ENCODE results near the gene FRMD4A. TPM values are rescaled to one million over a fixed set of nuclear protein-coding genes. Genes with fewer than 3 reads are reported as not detected.
A peak's percentile ranks its signal among the peaks of the same experiment; 100 is the strongest.

The FRMD4A gene
- total RNA-seq, 1 experiment from 2014 or later, result 0.23 TPM

DNA sequence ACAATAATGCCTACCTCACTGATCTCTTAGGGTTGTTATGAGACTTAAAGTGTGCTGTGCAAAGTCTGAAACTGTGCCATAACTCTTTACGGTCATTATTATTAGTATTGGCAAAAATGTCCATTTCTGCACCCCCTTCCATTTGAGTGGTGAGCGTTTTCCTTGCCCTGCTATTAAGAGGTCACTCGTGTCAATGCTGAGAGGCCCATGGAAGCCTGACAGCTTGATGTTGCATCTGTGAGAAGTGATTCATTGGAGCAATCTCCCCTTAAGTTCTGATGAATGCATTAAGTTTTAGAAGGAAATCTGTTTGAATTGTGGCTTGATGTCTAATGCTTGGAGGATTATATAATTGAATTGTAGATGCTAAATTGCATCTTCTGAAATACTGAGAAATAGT lies 253.3 kb downstream of the FRMD4A start:
- no peak overlapping the region for H3K27ac Mint-ChIP-seq (ENCODE audit: low read depth, unreplicated experiment)
- POLR2A ChIA-PET, result no interaction called here
- H3K4me1 Mint-ChIP-seq (ENCODE audit: insufficient read depth, unreplicated experiment), result peaks cover 14% of the 10 kb centered on the region
- intact Hi-C loops (cut with micrococcal nuclease), result no loop called here
- H3K9me3 Mint-ChIP-seq (ENCODE audit: unreplicated experiment), result no peaks in the 10 kb centered on the region
- no TSS peak for BruUV-seq (replicated peaks)
- no peak overlapping the region for H3K4me3 Mint-ChIP-seq (ENCODE audit: unreplicated experiment)
- CTCF ChIA-PET, result no interaction called here
- no peak for TF ChIP-seq CTCF (IDR thresholded peaks at IDR 0.05; ENCODE audit: unreplicated experiment)
- H3K36me3 Mint-ChIP-seq (ENCODE audit: insufficient read depth, unreplicated experiment), result peaks cover 4% of the 10 kb centered on the region
- H3K27me3 Mint-ChIP-seq (ENCODE audit: insufficient read depth, unreplicated experiment), result no peaks in the 10 kb centered on the region
- no peak for DNase-seq (ENCODE audit: unreplicated experiment)

GRCh38 chr10:14074062-14074884 lies 256.5 kb downstream of the FRMD4A start:
- no peaks in the 10 kb centered on the region for H3K27me3 Mint-ChIP-seq (ENCODE audit: insufficient read depth, unreplicated experiment)
- peaks cover 4% of the 10 kb centered on the region for H3K36me3 Mint-ChIP-seq (ENCODE audit: insufficient read depth, unreplicated experiment)
- no peaks in the 10 kb centered on the region for H3K9me3 Mint-ChIP-seq (ENCODE audit: unreplicated experiment)
- ChIA-PET POLR2A (interaction anchor here (0.5 to 1.1 kb wide), 7 partner anchors 10 to 467 kb away, joined by 3 to 8 read pairs (median 4); no protein-coding TSS in a partner anchor), CTCF (interaction anchor here (0.6 to 1.5 kb wide), 4 partner anchors 9 to 435 kb away, joined by 3 read pairs; no protein-coding TSS in a partner anchor)
- DNase-seq (ENCODE audit: unreplicated experiment), result peak; percentile 97
- H3K4me3 Mint-ChIP-seq (ENCODE audit: unreplicated experiment), result peak overlapping the region; percentile 42
- peak overlapping the region; percentile 86 for H3K27ac Mint-ChIP-seq (ENCODE audit: low read depth, unreplicated experiment)
- intact Hi-C loops (cut with micrococcal nuclease), result no loop called here
- H3K4me1 Mint-ChIP-seq (ENCODE audit: insufficient read depth, unreplicated experiment), result peaks cover 14% of the 10 kb centered on the region
- BruUV-seq (replicated peaks), result no TSS peak
- TF ChIP-seq CTCF (IDR thresholded peaks at IDR 0.05; ENCODE audit: unreplicated experiment), result no peak

DNA sequence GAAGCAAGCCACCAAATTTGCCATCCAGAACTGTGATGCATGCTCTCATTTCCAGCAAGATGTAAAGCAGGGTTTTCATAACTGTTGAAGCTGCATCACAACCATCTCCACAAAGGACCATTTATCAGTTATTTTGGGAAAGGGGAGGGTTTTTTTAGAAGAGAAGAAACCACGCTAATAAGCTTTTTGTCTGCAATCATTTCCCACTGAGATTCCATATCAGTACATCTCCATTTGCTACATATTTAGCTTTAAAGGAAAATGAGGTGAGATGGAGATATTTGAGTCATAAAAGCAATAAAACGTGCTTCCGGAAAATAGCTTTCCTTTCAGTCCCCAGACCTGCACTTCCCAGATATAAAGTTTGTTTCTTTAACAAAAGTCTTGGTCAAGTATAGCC lies 258.2 kb downstream of the FRMD4A start:
- Mint-ChIP-seq H3K4me3 (ENCODE audit: unreplicated experiment) (no peak overlapping the region), H3K27ac (ENCODE audit: low read depth, unreplicated experiment) (no peak overlapping the region), H3K27me3 (ENCODE audit: insufficient read depth, unreplicated experiment) (no peaks in the 10 kb centered on the region), H3K4me1 (ENCODE audit: insufficient read depth, unreplicated experiment) (peaks cover 14% of the 10 kb centered on the region), H3K9me3 (ENCODE audit: unreplicated experiment) (no peaks in the 10 kb centered on the region), H3K36me3 (ENCODE audit: insufficient read depth, unreplicated experiment) (peaks cover 4% of the 10 kb centered on the region)
- intact Hi-C loops (cut with micrococcal nuclease), result no loop called here
- CTCF ChIA-PET, result interaction anchor here (0.5 to 0.7 kb wide), 2 partner anchors 111 to 1203 kb away, joined by 3 to 6 read pairs; no protein-coding TSS in a partner anchor
- no peak for DNase-seq (ENCODE audit: unreplicated experiment)
- no TSS peak for BruUV-seq (replicated peaks)
- TF ChIP-seq CTCF (IDR thresholded peaks at IDR 0.05; ENCODE audit: unreplicated experiment), result no peak
- POLR2A ChIA-PET, result no interaction called here

GRCh38 chr10:14071956-14072355 lies 258.8 kb downstream of the FRMD4A start:
- Mint-ChIP-seq H3K4me3 (ENCODE audit: unreplicated experiment) (no peak overlapping the region), H3K27me3 (ENCODE audit: insufficient read depth, unreplicated experiment) (no peaks in the 10 kb centered on the region), H3K9me3 (ENCODE audit: unreplicated experiment) (no peaks in the 10 kb centered on the region), H3K4me1 (ENCODE audit: insufficient read depth, unreplicated experiment) (peaks cover 14% of the 10 kb centered on the region), H3K27ac (ENCODE audit: low read depth, unreplicated experiment) (peak overlapping the region; percentile 20), H3K36me3 (ENCODE audit: insufficient read depth, unreplicated experiment) (peaks cover 4% of the 10 kb centered on the region)
- no peak for DNase-seq (ENCODE audit: unreplicated experiment)
- BruUV-seq (replicated peaks), result no TSS peak
- intact Hi-C loops (cut with micrococcal nuclease), result no loop called here
- no peak for TF ChIP-seq CTCF (IDR thresholded peaks at IDR 0.05; ENCODE audit: unreplicated experiment)
- ChIA-PET POLR2A (no interaction called here), CTCF (interaction anchor here (0.5 kb wide), 1 partner anchor 111 kb away, joined by 6 read pairs; no protein-coding TSS in a partner anchor)

Data from MCF 10A (cell line).